Embryonic facial prominence (tissue), 1 donor: ENCODE measurements around the gene TBCK.
"Not testable (repeated sequence)": the region's sequence is repeated elsewhere in the genome, so short reads cannot be mapped to it uniquely, and the experiment has no call there.

Experiments used
- DNase-seq: peaks from one replicate; pipeline ENCODE4 v3.0.0-alpha.2; 2016; ENCODE audit errors: extremely low spot score

Gene TBCK

DNA sequence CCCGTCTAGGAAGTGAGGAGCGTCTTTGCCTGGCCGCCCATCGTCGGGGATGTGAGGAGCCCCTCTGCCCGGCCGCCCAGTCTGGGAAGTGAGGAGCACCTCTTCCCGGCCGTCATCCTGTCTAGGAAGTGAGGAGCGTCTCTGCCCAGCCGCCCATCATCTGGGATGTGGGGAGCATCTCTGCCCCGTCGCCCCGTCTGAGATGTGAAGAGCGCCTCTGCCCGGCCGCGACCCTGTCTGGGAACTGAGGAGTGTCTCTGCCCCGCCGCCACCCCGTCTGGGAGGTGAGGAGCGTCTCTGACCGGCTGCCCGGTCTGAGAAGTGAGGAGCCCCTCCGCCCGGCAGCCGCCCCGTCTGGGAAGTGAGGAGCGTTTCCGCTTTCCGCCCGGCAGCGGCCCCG lies 5.2 kb upstream of the TBCK start:
- DNase-seq = not testable (repeated sequence)

DNA sequence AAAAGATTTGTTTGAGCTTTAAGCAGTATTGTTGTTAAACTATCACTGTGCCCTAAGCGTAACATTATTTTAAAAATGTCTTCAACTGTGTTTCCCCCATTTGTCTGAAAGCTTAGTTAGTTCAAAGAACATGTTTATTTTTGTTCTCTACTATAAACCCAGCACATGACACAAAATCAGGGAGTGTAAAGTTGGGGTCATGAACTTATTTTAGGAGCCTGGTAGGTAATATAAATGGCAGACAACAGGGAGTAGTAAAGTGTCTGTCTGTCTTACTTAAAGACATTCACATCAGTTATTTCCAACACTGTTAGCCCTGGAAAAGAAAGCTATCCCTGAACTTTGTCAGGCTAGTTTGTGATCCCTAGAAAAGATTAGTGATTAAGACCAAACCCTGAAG lies 4.2 kb upstream of the TBCK start:
- no peak for DNase-seq

DNA sequence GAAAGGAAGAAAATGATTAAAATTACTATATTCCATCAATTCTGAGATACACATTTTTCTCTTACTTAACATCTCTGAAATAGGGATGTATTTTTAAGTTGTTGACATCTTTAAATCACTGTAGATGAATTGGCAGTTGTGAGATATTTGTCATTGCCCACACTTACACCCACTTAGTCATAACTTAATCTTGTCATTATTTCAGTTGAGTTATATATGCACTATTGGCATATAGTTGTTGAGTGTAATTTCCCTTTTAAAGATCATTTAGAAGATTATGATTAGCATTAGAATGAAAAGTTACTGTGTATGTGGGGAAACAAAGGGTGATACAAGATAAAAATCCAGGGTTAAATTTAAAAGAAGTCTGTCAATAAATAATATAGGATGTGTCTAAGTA lies 2.5 kb upstream of the TBCK start:
- no peak for DNase-seq

DNA sequence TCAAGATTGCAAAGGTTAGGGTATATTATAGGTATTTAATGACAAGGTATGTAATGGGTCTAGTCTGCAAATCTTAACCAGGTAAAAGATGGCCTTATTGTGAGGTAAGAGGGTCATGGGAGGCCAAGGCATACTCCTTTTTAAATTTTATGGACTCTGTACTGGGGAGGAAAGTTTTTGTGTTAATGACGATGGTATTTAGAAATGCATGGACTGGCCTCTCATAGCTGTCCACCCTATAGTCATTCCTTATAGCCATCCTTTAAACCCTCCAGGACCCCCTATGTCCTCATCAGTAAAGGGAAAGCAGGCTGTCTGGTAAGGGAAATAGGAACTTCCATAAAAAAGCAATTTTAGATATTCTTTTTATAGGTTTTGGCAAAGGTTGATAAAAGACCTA lies 1.8 kb upstream of the TBCK start:
- no peak for DNase-seq

DNA sequence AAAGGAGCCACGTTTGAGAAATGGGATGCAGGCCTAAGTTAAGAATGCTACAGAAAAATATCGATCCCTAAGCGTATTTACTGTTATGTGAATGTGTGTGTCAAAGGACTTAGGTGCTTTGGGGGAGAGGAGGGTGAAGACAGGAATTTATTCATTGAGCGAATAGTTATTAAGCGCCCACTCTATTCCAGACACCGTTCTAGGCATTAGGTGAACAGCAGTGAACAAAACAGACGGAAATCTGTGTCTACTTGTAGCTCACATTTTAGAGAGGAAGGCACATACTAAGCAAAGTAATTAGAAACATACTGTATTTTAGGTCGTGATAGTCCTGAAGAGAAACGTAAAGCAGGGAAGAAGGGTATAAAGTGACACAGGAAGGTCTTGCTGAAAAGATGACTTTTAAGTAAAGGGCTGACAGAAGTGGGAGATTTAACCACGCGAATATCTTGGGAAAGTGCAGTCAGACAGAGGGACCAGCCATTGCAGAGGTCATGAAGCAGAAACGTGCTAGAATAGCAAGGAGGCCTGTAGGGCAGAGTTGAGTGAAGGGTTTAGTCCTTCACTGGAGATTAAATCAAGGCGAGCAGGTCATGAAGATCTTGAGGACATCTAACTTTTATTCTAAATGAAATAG lies 882 bp upstream of the TBCK start:
- DNase-seq = peak; percentile 18

DNA sequence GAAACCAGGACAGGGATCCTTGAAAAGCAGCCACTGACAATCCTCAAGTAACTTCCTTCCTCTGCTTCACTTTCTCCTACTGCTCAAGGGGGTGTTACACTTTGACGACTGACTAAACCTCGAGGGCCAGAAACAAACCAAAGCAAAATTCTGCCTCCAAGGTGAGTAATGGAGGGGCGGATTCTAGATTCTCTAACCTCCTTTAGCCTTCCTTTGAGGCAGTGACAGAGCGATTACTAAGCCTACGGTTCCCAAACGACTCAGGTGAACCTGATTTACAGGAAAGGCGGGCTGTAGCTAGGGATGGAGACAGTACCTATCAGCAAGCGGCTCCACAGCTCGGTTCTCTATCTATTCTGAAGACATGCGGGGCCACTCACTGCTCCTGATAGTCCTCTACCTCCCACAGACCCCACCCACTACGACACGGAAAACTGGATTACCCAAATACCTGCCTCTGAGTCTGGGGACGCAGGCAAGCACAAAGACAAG lies 487 bp downstream of the TBCK start:
- peak; percentile 21 for DNase-seq

DNA sequence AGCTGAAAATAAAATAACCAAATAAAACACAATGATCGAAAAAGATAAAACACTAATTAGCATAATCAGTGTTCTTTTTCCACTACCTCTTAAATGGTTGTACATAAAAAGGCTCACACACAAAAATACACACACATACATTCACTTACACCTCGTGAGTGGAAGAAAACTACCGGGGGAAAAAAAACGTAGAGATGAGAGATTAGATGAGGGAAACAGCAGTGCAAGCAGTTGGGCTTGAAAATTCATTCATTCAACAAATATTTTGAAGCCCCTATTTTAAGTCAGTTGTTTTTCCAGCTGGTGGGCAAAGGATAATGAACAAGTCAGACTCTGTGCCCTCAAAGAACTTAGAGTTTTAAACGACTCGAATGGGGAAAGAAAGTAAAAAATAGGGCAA lies 1.0 kb downstream of the TBCK start:
- DNase-seq = no peak

DNA sequence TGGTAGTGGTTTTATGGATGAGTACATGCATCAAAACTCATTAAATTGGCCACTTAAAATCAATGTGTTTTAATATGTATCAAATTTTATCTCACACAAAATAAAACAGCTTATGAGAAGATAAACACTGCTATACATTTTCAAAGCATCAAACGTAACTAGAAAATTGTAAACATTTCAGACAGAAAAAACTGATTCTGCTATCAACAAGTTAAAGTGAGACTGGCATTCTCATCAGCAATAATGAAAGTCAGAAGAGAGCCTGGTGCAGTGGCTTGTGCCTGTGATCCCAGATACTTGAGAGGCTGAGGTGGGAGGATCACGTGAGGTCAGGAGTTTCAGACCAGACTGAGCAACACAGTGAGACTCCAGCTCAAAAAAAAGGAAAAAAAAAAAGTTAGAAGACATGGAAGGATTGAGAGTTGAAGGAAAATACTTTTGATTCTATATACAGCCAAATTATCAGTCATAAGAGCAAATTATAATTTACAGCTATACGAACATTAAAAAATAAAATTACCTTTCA lies 2.9 kb downstream of the TBCK start:
- no peak for DNase-seq

DNA sequence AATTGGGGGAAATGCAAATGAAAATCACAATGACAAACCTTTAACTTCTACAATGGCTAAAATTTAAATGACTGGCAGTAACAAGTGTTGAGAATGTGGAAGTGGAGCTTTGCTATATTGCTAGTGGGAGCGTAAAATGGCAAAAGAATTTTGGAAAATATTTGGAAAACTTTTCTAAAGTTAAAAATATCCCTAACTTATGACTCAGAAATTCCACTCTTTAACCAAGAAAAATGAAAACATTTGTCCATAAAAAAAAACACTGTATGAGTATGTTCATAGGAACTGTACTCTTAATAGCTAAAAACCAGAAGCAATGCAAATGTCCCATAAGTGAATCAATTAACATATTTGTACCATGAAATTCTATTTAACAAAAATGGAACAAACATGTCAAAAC lies 3.6 kb downstream of the TBCK start:
- peak; percentile 20 for DNase-seq

DNA sequence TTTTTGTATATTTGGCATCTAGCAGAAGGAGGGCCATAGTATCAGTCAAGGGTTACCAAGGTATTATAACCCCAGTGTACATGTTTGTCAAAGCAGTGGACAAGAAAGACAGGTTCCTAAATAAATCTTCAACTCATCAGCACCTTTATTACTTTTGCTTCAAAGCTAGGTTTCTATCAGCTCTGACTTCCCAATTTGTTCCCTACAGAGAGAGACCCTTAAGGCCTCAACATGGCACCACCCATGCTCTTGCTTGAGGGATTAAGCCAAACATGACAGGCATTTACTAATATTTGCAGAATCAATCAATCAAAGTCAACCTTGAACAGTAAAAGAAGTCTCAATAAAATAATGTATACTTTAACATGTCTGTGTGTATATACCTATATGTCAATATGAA lies 9.4 kb downstream of the TBCK start:
- no peak for DNase-seq

DNA sequence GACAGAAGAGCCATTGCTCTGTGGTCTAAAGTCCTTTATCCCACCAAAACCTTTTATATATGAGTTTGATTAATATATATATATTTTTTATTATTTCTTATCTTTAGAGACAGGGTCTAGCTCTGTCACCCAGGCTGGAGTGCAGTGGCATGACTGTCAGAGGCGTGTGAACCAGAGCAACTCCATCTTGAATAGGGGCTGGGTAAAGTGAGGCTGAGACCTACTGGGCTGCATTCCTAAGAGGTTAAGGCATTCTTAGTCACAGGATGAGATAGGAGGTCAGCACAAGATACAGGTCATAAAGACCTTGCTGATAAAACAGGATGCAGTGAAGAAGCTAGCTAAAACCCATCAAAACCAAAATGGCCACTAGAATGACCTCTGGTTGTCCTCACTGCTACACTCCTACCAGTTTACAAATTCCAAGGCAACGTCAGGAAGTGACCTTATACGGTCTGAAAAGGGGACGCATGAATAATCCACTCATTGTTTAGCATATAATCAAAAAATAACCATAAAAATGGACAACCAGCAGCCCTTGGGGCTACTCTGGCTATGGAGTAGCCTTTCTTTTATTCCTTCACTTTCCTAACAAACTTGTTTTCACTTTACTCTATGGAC lies 10.5 kb downstream of the TBCK start:
- no peak for DNase-seq

DNA sequence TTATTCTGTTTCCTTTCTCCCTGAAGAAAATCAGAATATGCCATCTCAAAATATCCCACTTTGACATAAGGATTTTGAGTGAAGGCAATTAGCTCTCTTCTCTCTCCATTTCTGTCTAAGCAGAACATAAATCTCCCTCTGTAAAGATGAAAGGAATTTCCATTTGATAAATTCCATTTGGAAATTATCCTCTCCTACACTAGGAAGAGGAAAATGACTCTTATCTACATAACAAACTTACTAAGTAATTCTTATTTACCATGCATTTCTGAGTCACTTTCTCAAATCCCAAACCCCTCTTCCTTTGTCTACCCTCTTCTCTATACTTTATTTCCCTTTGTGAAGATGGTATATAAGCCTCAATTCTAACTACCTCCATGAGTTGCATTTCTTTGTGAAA lies 11.4 kb downstream of the TBCK start:
- no peak for DNase-seq

DNA sequence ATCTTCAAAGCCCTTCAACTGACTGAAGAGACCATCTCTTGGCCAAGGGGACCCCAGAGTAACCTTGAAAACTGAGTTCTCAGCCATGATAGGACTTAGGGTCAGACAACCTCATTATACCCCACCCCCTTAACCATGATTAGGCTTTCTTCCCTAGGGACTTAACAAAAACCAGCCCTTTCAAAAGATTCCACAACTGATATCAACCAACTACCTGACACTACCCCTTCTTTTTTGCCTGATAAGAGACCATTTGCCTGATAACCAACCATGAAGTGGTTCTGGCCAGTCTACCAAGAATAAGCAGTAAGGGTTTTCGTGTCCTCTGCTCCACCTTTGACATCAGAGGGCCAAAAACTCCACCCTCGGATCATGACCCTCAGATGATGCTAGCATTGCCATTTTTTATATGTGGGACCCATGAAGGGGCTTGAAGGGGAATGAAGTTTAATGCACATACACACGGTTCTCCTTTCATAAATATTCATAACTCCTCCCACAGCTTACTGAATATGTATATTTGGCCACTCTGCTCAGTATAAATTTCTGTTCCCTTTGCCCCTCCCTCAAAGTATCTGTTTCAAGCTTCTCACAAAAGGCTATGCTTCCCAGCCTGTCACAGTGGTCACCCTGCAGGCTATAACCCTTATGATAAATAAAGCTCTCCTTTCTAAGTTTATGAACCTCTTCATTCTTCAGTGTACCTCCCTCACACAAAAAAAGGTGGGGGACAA lies 12.3 kb downstream of the TBCK start:
- DNase-seq = no peak

DNA sequence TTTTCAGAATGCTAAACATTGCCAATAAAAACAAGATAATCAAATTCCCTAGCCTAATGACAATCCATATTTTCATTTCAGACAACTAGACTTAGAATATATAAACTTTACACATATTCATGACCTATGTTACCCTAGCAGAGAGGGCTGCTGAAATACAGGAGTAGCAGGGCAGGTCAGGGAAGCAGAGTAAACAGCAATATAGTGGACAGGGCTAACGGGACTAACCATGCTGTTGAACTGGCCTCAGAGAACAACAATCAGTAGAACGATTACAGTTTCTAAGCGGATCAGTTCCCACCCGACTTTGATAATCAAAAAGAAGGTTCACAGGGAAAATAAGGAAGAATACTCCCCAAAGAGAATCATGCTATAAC lies 14.0 kb downstream of the TBCK start:
- no peak for DNase-seq

DNA sequence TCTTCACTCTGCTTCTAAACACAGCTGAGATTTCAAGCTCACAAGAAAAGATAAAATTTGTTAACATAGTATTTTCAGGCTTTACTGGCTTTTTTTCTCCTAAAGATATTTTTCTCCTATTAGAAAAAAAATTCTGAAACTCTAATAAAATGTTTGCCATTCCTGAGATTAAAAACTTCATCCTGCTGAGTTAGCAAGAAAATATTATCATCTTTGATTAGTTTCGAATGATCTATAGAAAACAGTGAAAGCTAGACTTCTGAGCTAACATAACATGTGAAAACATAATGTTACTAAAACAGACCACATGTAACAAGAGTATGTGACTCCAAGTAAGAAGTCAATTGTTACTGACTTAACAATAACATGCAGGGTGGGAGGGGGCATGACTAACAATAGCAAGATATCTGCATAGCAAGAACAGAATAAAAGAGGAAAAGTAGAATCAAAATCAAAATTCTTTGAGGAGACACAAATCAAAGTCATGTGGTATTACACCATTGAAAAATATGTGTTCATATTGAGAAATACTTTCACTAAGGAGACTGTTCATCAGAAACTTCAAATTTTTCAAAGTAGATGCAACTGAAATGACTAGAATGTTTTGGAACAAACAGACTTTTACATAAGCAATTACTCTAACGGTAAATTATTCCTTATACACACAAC lies 14.5 kb downstream of the TBCK start:
- no peak for DNase-seq

DNA sequence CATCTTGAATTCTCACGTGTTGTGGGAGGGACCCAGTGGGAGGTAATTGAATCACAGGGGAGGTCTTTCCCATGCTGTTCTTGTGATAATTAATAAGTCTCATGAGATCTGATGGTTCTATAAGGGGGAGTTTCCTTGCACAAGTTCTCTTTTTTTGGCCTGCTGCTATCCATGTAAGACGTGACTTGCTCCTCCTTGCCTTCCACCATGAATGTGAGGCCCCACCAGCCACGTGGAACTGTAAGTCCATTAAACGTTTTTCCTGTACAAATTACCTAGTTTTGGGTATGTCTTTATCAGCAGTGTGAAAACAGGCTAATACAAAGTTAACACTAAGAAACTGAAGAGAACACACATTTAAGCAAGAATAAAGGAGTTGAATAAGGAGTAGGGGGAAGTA lies 16.0 kb downstream of the TBCK start:
- no peak for DNase-seq

DNA sequence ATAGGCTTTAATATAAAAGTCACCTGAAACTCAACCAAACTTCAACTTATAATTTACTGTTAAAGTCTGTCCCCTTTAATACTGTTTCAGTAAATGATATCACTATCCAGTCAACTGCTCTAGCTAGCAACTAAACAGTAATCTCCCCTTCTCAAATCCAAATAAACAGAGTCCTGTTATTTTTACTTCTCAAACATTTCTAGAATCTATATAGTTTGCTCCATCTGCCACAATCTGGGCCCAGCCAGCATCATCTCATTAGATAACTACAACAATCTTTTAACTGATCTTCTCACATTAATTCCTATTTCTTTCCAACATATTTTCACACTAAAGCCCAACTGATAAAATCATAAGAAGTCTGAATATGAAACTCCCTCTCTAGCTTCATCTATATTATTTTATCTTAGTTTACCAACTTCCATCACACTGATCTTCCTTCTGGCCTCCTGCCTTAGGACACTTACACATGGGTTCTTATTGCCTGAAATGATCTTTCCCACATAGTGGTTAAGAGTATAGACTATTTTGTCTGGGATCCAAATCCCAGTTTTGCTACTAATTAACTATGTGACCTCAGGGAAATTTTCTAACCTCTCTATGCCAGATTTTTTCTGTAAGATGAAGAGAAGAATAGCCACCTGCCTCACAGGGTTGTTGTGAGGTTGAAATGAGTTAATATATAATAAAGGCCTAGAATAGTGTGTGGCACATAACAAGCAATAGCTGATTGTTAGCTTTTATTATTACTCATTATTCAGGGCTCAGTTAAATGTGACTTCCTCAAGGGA lies 18.6 kb downstream of the TBCK start:
- no peak for DNase-seq

DNA sequence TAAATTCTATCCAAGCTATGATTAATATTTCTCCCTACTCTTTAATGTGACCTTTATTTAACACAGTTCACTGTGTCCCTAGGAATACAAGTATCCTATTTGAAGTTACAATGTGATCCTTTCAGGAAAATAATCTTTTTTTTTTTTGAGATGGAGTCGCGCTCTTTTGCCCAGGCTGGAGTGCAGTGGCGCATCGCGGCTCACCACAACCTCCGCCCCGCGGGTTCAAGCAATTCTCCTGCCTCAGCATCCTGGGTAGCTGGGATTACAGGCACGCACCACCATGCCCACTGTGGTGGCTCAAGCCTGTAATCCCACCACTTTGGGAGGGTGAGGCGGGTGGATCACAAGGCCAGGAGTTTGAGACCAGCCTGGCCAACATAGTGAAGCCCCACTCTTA lies 21.9 kb downstream of the TBCK start:
- no peak for DNase-seq

DNA sequence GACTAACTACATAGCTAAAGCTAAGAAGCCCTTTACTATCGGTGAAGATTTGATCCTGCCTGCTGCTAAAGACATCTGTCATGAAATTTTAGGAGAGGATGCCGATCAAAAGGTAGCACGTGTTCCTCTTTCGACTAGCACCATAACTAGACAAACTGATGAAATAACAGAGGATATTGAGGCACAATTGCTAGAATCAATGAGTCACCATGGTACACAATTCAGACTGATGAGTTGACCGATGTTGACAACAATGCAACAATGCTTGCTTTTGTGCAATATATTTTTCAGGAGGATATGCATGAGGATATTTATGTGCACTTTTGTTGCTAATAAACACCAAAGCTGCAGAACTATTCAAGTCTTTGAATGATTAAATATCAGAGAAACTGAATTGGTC lies 24.3 kb downstream of the TBCK start:
- no peak for DNase-seq

DNA sequence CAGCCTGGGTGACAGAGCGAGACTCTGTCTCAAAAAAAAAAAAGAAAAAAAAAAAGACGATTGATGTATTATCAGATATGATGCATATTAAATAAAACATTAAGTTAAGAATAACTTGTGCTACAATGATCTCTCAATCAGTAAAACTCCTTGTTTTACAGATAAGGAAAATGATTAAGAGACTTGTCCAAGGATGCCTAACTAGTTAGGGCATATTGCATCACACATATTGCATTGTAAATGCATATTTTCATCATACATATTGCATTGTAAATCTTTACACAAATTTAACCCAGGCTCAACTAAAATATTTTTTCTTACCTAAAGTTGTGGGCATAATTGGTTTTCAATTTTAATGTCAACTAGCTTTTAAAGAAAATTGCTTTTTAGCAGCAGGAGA lies 26.3 kb downstream of the TBCK start:
- no peak for DNase-seq

DNA sequence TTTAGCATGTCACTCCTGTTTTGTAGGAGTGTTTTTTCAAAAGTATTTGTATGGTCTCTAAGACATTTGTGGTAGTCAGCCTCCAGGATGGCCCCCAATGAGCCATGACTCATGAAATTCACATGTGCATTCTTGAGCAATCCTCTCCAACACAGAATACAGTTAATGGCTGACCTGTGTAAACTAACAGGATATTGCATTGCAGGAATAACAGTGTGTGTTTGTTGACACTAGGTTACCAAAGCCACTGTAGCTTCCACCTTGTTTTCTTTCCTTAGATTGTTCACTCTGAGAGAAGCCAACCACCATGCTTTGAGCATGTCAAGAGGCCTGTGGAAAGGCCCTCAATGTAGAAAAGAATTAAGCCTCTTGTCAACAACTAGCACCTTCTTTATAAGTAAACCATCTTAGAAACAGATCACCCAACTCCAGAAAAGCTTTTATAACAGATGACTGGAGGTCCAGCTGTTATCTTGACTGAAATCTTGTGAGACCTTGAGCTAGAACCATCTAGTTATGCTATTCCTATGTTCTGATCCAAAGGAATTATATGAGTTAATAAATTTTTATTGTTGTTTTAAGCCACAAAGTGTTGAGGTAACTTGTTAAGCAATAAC lies 28.5 kb downstream of the TBCK start:
- DNase-seq = no peak
